A549 treated with AZD9567 at 1 μM for 4 hours (cell line): ENCODE results near the gene SLC8B1. TPM values are rescaled to one million over a fixed set of nuclear protein-coding genes. Genes with fewer than 3 reads are reported as not detected.

ENCODE experiments used
- total RNA-seq: library from RNA; stranded (reverse); fragments of 200-300 nt; extraction: Qiagen RNA extraction; gene quantifications from 5 replicates; pipeline ENCODE4 v1.2.3, GENCODE V29; 2022; ENCODE audit not compliant: insufficient read depth

SLC8B1 gene
- total RNA-seq: 8.3 to 11.1 TPM (median 8.9 TPM) in 5 replicates

DNA sequence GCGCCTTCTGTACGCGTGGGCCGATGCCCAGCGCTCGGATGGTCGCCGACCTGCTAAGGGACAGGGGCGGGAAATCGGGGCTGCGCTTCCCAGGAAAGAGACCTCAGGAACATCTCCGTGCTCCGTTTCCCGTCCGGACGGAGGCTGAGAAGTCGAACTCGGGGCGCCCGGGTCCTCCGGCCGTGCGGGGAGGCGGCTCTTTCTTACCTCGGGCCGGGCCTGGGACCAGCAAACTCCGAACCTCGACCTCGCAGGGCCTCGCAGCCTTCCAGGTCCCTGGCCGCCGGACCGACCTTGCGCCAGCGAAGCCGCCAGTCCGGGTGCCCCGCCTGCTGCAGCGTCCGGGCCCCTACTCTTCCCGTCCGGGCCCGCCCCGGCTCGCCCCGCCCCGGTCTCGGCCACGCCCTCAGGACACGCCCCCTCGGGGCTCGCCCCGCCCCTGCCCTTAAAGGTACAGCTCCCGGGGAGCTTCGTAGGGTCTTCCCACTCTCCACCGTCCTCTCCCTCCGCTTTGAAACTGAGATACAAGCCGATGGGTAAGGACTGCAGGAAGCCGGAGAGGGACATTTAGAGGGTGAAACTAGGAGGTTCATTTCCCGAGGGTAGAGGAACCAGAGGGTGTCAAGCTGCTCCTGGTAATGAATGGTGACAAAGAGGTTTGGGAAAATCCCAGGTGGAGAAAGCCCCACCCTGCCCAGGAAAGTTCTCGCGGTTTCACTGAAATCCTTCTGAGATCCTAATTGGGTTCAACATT lies at the start of gene SLC8B1:
SLC8B1 (minus strand) TSS at position 324 of the 754 bp plus-strand sequence. CDS start 2,231 bp downstream, outside the sequence.

DNA sequence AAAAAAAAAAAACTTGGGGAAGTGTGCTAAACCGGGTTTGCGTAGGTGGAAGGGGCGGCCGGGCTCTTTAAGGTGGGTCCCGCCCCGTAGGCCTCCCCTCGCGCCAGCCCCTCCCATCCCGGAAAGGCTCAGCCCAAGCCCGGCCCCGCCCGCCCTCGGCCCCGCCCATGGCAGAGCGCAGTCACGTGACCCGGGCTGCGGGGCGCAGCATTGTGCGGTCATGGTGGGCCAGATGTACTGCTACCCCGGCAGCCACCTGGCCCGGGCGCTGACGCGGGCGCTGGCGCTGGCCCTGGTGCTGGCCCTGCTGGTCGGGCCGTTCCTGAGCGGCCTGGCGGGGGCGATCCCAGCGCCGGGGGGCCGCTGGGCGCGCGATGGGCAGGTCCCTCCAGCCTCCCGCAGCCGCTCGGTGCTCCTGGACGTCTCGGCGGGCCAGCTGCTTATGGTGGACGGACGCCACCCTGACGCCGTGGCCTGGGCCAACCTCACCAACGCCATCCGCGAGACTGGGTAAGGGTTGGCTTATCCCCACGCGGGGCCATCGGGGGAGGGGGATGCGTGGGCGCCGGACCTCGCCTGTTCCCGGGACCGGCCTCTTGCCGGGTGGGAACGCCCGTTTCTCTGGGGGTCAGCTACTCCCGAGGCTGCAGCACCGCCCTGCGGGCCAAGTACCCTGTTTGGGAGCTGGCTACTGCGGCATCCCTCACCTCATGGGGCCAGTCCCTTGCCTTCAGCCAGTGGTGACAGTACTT lies 23.6 kb upstream of the SLC8B1 start, which contains the start of gene PLBD2:
PLBD2 (plus strand) TSS at position 207 of the 752 bp plus-strand sequence; CDS start at position 221, 14 bp downstream.

Other genes with a start within 250 kb of the SLC8B1 start
- 0.18 to 0.57 TPM (median 0.26 TPM) in 4 of 5 replicates, not detected in the other for gene RASAL1, start 199.3 kb downstream of the SLC8B1 start, total RNA-seq
- 0.09 to 0.19 TPM (median 0.15 TPM) in 4 of 5 replicates, not detected in the other for gene CFAP73, start 185.4 kb downstream of the SLC8B1 start, total RNA-seq
- 54.7 to 89.8 TPM (median 79.3 TPM) in 5 replicates for gene DDX54, start 149.6 kb downstream of the SLC8B1 start, total RNA-seq
- 24.8 to 34.4 TPM (median 32.5 TPM) in 5 replicates for gene RITA1, start 149.4 kb downstream of the SLC8B1 start, total RNA-seq
- gene TPCN1, start 113.6 kb downstream of the SLC8B1 start, total RNA-seq: 18.2 to 20.2 TPM (median 20.0 TPM) in 5 replicates
- gene PLBD2, start 23.5 kb upstream of the SLC8B1 start, total RNA-seq: 31.8 to 46.1 TPM (median 32.7 TPM) in 5 replicates
- 0.33 to 1.2 TPM (median 0.96 TPM) in 4 of 5 replicates, not detected in the other for gene SDS, start 68.8 kb upstream of the SLC8B1 start, total RNA-seq
- gene SDSL, start 87.3 kb upstream of the SLC8B1 start, total RNA-seq: 22.5 to 27.0 TPM (median 25.6 TPM) in 5 replicates
- 0.03 TPM in 2 of 5 replicates, not detected in the others for gene LHX5, start 136.8 kb upstream of the SLC8B1 start, total RNA-seq